KOPT-K1 (cell line): ENCODE measurements around the gene MLLT1.

Source experiments
- H3K27ac ChIP-seq: fragments of 200-600 bp; sonication (generic); 2 replicates; pipeline ENCODE4 v1.5.1; 2016; ENCODE audit warnings: antibody characterized with exemption, mild to moderate bottlenecking, low read depth, low read length; ENCODE audit not compliant: poor library complexity, severe bottlenecking
- H3K36me3 ChIP-seq: fragments of 200-600 bp; sonication (generic); 2 replicates; pipeline ENCODE4 v1.5.1; 2017; ENCODE audit warnings: antibody characterized with exemption, mild to moderate bottlenecking, low read length, moderate library complexity; ENCODE audit not compliant: insufficient read depth
- H3K9me3 ChIP-seq: fragments of 200-600 bp; sonication (generic); 2 replicates; pipeline ENCODE4 v1.5.1; 2017; ENCODE audit warnings: antibody characterized with exemption, low read length, mild to moderate bottlenecking; ENCODE audit not compliant: insufficient read depth, poor library complexity, severe bottlenecking

Gene MLLT1

GRCh38 chr19:6269101-6269886 is 10.5 kb downstream of the MLLT1 start:
- H3K36me3 ChIP-seq = peaks cover 76% of the 10 kb centered on the region
- H3K27ac ChIP-seq = no peak overlapping the region
- no peaks in the 10 kb centered on the region for H3K9me3 ChIP-seq

DNA sequence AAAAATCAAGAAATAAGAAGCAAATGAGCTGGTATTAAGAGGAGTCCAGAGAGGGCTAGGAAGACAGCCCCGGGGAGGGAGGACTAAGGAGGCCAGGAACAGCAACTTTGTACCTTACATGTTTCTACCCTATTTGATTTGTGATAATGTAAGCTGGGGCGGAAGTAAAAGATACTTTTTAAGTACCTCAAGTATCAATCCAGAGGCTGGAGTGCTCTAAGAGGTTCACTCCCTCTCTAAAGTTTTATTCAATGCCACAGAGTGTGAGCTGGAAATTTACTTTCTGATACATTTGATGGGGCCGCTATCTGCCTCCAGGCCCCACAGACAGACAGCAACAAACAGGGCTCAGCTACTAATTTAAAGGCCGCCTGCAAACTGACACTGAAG is 11.4 kb downstream of the MLLT1 start:
- Histone ChIP-seq H3K9me3 (no peaks in the 10 kb centered on the region), H3K27ac (no peak overlapping the region), H3K36me3 (peaks cover 79% of the 10 kb centered on the region)

- Histone ChIP-seq H3K36me3 (peaks cover 86% of the 10 kb centered on the region), H3K27ac (no peak overlapping the region), H3K9me3 (no peaks in the 10 kb centered on the region)
These were observed 12.0 kb downstream of the MLLT1 start for GRCh38 chr19:6267552-6268381.

DNA sequence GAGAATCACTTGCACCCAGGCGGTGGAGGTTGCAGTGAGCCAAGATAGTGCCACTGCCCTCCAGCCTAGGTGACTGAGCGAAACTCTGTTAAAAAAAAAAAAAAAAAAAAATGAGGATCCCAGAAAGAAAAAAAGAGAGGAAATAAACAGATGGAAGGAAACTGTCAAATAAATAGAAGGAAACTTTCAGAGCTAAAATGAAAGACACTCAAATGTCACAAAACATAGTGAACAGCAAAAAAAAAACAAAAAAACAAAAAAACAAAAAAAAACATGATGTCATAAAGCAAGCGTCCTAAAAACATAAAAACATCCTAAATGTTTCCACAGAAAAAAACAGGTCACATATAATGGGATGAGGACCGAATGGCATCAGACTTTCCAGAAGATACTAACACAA is 15.0 kb downstream of the MLLT1 start:
- Histone ChIP-seq H3K36me3 (peaks cover 99% of the 10 kb centered on the region), H3K27ac (no peak overlapping the region), H3K9me3 (no peaks in the 10 kb centered on the region)

GRCh38 chr19:6263735-6264444 is 15.9 kb downstream of the MLLT1 start:
- peaks cover 99% of the 10 kb centered on the region for H3K36me3 ChIP-seq
- H3K27ac ChIP-seq = no peak overlapping the region
- H3K9me3 ChIP-seq = no peaks in the 10 kb centered on the region

- H3K27ac ChIP-seq = no peak overlapping the region
- H3K9me3 ChIP-seq = no peaks in the 10 kb centered on the region
These were observed 16.5 kb downstream of the MLLT1 start for GRCh38 chr19:6263306-6263705.

GRCh38 chr19:6262519-6262918 is 17.3 kb downstream of the MLLT1 start:
- Histone ChIP-seq H3K9me3 (no peaks in the 10 kb centered on the region), H3K36me3 (peaks cover 99% of the 10 kb centered on the region), H3K27ac (no peak overlapping the region)

More at GRCh38 chr19:6263306-6263705, 16.5 kb downstream of the MLLT1 start:
- H3K36me3 ChIP-seq = peaks cover 99% of the 10 kb centered on the region

DNA sequence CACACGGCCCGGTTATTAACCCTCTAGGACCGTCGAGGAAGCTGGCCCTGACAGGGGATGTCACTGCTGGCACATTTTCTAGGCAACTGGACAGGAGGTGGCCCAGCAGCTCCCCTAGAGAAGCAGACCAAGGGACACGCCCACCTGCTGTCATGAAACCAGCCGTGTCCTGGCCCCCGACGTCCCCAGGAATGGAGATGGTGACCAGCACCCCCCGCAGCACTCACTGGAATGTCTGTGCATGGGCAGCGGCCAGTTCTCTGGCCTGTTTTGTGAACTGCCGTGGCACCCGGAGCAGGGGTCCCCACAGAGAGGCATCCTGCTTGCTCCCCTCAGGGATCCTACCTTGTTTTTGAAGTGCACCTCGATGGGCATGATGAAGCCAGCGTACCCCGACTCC is 17.9 kb downstream of the MLLT1 start:
- Histone ChIP-seq H3K27ac (no peak overlapping the region), H3K36me3 (peaks cover 99% of the 10 kb centered on the region)

GRCh38 chr19:6260912-6261650 is 18.7 kb downstream of the MLLT1 start:
- peaks cover 95% of the 10 kb centered on the region for H3K36me3 ChIP-seq

More for the DNA sequence above, 17.9 kb downstream of the MLLT1 start:
- H3K9me3 ChIP-seq = no peaks in the 10 kb centered on the region

DNA sequence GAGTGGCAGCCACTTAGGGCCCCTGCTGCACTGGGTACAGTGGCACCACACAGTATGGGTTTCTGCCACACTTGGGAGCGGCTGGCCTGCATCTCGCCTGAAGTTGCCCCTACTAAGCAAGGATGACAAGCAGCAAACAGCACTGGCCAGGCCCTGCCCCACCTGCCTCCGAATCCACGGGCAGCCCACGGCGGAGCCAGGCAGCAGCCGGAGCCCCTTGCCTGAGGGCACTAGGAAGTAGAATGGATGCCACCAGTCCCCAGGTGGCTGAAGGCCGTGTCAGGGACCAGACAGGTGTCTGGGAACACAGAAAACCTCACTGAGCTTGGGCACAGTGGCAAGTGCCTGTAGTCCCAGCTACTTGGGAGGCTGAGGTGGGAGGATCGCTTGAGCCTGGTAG is 19.4 kb downstream of the MLLT1 start:
- Histone ChIP-seq H3K9me3 (no peaks in the 10 kb centered on the region), H3K27ac (no peak overlapping the region), H3K36me3 (peaks cover 93% of the 10 kb centered on the region)

More at GRCh38 chr19:6260912-6261650, 18.7 kb downstream of the MLLT1 start:
- Histone ChIP-seq H3K27ac (no peak overlapping the region), H3K9me3 (no peaks in the 10 kb centered on the region)

- Histone ChIP-seq H3K27ac (no peak overlapping the region), H3K9me3 (no peaks in the 10 kb centered on the region), H3K36me3 (peaks cover 94% of the 10 kb centered on the region)
These were observed 20.4 kb downstream of the MLLT1 start for GRCh38 chr19:6259312-6259861.

DNA sequence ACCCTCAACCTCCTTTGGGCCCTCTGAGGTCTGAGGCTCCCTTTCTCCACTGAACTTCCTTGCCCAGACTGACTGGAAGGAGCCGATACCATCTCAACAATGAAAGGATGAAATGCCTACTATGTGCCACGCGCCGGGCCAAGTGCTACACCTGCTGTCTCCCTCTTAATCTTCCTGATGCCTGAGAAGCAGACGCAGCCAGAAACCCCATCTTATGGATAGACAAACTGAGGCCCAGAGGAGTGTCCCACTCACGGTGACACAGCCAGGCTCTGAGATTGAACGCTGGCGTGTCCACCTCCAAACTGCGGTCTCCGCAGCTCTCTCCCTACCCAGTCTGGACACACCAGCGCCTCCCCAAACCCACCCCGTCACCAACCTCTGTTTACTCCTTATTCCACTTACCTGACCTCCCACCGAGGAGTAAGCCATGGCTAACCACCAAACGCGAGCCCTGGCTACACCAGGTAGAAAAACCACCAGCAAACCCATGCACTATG is 20.9 kb downstream of the MLLT1 start:
- H3K27ac ChIP-seq = no peak overlapping the region
- no peaks in the 10 kb centered on the region for H3K9me3 ChIP-seq
- H3K36me3 ChIP-seq = peaks cover 95% of the 10 kb centered on the region

- H3K27ac ChIP-seq = no peak overlapping the region
- no peaks in the 10 kb centered on the region for H3K9me3 ChIP-seq
- H3K36me3 ChIP-seq = peaks cover 73% of the 10 kb centered on the region
These were observed 25.6 kb downstream of the MLLT1 start for GRCh38 chr19:6253954-6254733.
